Esophagus squamous epithelium (tissue), 4 donors: Measurements from ENCODE around the gene DCAF5.

Experiments used
- POLR2A ChIP-seq, 4 donors: fragments of 450-650 bp; IDR thresholded peaks; one replicate each; pipeline ENCODE4 v1.6.1; 2017; ENCODE audit warnings: antibody characterized with exemption in 4 of 4, mild to moderate bottlenecking in 4 of 4, moderate library complexity in 3 of 4
- TF ChIP-seq, protein P1 (sequence below), 6 experiments: fragments of 450-650 bp in 4 of 6; fragments of 200-600 bp in 2 of 6; sonication (generic) in 2 of 6; IDR thresholded peaks; one replicate each; pipeline ENCODE4 v1.5.1; 2016 to 2019; ENCODE audit warnings: antibody characterized with exemption in 6 of 6, mild to moderate bottlenecking in 4 of 6, moderate library complexity in 4 of 6

- TF ChIP-seq, protein P1, sequence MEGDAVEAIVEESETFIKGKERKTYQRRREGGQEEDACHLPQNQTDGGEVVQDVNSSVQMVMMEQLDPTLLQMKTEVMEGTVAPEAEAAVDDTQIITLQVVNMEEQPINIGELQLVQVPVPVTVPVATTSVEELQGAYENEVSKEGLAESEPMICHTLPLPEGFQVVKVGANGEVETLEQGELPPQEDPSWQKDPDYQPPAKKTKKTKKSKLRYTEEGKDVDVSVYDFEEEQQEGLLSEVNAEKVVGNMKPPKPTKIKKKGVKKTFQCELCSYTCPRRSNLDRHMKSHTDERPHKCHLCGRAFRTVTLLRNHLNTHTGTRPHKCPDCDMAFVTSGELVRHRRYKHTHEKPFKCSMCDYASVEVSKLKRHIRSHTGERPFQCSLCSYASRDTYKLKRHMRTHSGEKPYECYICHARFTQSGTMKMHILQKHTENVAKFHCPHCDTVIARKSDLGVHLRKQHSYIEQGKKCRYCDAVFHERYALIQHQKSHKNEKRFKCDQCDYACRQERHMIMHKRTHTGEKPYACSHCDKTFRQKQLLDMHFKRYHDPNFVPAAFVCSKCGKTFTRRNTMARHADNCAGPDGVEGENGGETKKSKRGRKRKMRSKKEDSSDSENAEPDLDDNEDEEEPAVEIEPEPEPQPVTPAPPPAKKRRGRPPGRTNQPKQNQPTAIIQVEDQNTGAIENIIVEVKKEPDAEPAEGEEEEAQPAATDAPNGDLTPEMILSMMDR (IDR thresholded peaks at IDR 0.05) = no peak
- TF ChIP-seq POLR2A (IDR thresholded peaks at IDR 0.05) = no peak
These were observed 54.9 kb downstream of the DCAF5 start for GRCh38 chr14:69097974-69098373.
